PFSK-1 (cell line): Measurements from ENCODE around the gene IFT52.

Source experiments
- FOXP2 ChIP-seq: optimal IDR thresholded peaks from 2 replicates; pipeline ENCODE3; 2011; ENCODE audit warnings: borderline replicate concordance, control low read depth, inconsistent platforms; ENCODE audit not compliant: insufficient read depth; ENCODE audit errors: extremely low read length, extremely low read depth
- POLR2AphosphoS5 ChIP-seq: IDR thresholded peaks from 2 replicates; pipeline ENCODE4 v1.6.1; 2012; ENCODE audit warnings: low read depth, mild to moderate bottlenecking, control low read depth, low read length, moderate library complexity
- REST ChIP-seq, 2 experiments: IDR thresholded peaks; 2 replicates each; pipeline versions ENCODE4 v1.6.1 to v1.8.0; 2011 to 2012; ENCODE audit warnings: low read depth in 2 of 2, low read length in 2 of 2, control low read depth in 1 of 2, inconsistent platforms in 1 of 2, mild to moderate bottlenecking in 1 of 2, moderate library complexity in 1 of 2; ENCODE audit not compliant: insufficient read depth in 1 of 2
- SIN3A ChIP-seq: IDR thresholded peaks from 2 replicates; pipeline ENCODE4 v1.6.1; 2012; ENCODE audit warnings: mild to moderate bottlenecking, low read length, moderate library complexity, borderline replicate concordance; ENCODE audit not compliant: insufficient read depth
- TAF1 ChIP-seq: IDR thresholded peaks from 2 replicates; pipeline ENCODE4 v1.6.1; 2012; ENCODE audit warnings: low read length, control low read depth, borderline replicate concordance; ENCODE audit not compliant: insufficient read depth

Gene IFT52

GRCh38 chr20:43653966-43654365, 63.2 kb downstream of the IFT52 start:
- TF ChIP-seq TAF1 (no peak), FOXP2 (no peak), REST (IDR thresholded peaks at IDR 0.05; ENCODE audit: insufficient read depth in 1 of 2, low read depth in 2 of 2, low read length in 2 of 2) (no peak), SIN3A (no peak)

- TF ChIP-seq REST (IDR thresholded peaks at IDR 0.05; ENCODE audit: insufficient read depth in 1 of 2, low read depth in 2 of 2, low read length in 2 of 2) (no peak), POLR2AphosphoS5 (no peak), FOXP2 (no peak), TAF1 (no peak), SIN3A (no peak)
These were observed 65.2 kb downstream of the IFT52 start for GRCh38 chr20:43655937-43656336.

GRCh38 chr20:43658069-43658722, 67.5 kb downstream of the IFT52 start:
- TF ChIP-seq SIN3A, result no peak
- TF ChIP-seq REST (IDR thresholded peaks at IDR 0.05; ENCODE audit: insufficient read depth in 1 of 2, low read depth in 2 of 2, low read length in 2 of 2), result no peak
- no peak for TF ChIP-seq FOXP2
- TF ChIP-seq POLR2AphosphoS5, result no peak
- TF ChIP-seq TAF1, result no peak

GRCh38 chr20:43658723-43659419, 68.1 kb downstream of the IFT52 start:
- TF ChIP-seq SIN3A (no peak), POLR2AphosphoS5 (no peak), FOXP2 (no peak), REST (IDR thresholded peaks at IDR 0.05; ENCODE audit: insufficient read depth in 1 of 2, low read depth in 2 of 2, low read length in 2 of 2) (no peak), TAF1 (no peak)
